GM19397 (cell line): ENCODE measurements around the gene TMEM225B.
"Not testable (repeated sequence)": the region's sequence is repeated elsewhere in the genome, so short reads cannot be mapped to it uniquely, and the experiment has no call there.

ENCODE experiments used
- ATAC-seq: cut with Tn5 transposase; IDR thresholded peaks from one replicate; pipeline ENCODE4 v1.9.1; 2021; ENCODE audit warnings: mild to moderate bottlenecking, moderate library complexity; ENCODE audit not compliant: unreplicated experiment

TMEM225B gene

DNA sequence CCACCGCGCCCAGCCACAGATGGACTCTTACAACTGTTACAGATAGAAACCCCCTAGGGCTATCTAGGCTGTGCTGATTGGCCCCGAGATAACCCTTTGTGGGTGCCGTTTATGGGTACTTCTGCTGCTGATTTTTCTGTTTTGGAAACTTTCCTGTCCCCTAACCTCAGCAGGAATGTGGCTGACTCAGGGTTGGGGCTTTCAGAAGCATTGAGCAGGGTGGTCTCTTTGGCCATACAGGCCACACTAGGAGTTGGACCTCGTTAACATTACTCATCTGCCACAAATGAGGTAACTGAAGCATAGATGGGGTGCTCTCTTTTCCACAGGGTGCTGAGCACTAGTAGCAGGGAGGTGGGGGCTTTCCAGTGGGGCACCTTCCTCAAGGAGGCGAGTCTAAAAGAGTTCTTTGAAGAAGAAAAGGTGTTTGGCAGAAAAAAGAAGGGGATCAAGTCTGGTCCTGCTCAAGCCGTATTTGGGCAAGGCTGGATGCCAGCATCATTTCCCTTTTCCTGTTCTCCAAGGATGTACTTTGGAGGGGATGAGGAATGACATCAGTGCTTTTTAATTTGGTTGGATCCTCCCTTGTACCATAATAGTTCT, 25.1 kb downstream of the TMEM225B start:
- no peak for ATAC-seq

DNA sequence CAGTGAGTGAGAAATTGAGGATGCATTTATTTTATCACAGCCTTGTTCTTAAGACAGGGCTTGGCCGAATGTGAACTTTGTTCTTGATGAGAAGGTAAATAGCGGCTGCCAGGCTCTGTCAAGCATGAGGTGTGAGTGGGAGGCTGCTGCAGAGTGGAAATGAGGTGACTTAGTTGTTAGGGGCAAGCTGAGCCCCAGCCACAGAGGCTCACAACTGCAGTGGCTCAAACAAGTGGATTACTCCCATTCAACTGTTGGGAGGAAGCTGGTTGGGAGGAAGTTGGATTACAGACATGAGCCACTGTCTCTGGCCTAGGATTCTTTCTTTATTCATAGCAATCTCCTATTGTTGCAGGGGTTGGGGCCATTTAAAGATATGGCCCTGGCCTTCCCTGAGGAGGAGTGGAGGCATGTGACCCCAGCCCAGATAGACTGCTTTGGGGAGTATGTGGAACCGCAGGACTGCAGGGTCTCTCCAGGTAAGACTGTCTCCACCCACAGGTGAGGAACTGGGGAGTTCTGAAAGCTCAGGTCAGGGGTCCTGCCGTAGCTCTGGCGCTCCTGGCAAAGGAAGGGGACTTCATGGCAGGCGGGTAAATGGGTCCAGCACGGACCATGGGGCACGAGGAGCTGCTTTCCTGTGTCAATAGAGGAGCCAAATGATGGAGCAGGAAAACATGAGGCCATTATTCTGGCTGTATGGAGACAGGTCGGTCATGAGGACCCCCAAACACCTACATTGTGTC, 25.8 kb downstream of the TMEM225B start:
- no peak for ATAC-seq

DNA sequence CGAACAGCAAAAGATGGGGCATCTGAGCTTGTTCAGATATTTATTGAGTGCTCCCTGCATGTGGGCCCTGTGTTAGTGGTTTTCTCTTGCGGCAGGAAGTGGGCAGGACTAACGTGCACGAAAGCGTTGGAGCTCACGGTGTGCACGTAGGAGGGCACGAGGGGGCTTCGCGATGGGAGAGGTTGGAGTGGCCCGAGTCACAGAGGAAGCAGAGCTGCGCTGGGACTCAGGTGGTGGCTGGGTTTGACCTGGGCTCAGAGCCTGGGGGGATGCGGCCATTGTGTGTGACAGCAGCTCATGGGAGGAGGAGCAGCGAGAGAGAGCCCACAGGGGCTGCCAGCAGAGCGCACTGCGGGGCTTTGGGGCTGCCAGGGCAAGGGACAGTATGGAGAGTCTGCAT, 26.4 kb downstream of the TMEM225B start:
- ATAC-seq: no peak

DNA sequence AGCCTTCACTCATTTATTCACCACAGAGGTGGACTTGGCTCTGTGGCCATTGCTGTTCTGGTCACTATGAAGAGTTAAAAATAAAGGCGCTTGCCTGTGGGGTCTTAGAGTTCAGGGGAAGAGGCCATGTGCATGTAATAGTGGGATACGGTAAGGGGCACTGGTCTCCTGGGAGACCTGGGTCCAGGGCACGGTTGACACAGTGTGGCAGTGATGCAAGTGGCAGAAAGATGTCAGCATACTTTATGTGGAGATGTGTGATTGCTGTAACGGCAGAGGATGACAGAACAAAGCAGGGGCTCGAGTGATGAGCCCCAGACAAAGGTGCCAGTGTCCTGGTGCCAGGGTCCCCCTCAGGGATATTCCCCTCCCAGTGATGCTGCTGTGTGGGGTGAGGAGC, 27.3 kb downstream of the TMEM225B start:
- no peak for ATAC-seq

DNA sequence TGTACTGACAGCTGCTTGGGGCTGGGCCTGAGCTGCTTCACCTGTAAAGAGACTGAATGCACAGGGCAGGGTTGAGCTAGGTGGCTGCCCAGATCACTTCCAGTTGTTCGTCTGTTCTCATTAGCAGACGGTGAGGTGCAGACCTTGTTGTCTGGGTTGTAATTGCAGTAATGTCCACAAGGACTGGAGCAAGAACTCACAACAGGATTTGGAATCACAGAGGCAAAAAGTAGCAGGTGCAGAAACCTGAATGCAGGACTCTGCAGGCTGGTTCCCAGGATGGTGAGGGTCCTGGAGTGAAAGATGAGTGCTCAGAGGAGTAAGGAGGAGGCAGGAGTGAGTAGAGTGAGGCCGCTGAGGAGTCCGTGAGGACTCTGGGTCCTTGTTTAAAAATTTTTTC, 27.9 kb downstream of the TMEM225B start:
- ATAC-seq: no peak

DNA sequence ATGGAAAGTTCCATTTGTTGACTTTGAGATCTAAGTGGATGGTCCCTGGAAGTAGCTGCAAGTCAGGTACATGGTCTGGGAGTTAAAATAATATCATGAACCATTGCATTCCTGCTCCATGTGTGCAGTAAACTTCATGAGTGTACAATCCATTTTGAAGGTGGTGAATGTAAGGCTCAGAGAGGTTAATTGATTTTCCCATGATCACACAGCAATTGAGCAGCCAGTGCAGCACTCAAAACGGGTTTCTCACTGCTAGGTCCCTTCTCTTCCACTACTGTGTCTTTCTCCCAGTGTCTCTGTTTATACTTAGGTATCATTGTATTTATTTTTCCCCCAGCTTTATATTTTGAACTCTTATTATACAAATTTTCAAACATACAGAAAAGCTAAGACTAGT, 28.6 kb downstream of the TMEM225B start:
- ATAC-seq: no peak

DNA sequence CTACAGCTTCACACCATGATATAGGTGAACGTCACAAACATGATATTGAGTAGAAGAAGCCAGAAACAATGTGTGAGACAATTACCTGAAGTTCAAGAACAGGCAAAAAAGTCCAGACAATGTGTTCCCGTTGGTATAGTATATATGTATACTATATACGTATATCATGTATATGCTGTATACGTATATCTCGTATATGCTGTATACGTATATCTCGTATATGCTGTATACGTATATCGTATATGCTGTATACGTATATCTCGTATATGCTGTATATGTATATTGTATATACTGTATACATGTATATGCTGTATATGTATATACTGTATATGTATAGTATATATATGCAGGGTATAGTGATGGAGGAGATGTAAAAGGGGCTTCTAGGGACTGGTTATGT, 29.4 kb downstream of the TMEM225B start:
- ATAC-seq: no peak

DNA sequence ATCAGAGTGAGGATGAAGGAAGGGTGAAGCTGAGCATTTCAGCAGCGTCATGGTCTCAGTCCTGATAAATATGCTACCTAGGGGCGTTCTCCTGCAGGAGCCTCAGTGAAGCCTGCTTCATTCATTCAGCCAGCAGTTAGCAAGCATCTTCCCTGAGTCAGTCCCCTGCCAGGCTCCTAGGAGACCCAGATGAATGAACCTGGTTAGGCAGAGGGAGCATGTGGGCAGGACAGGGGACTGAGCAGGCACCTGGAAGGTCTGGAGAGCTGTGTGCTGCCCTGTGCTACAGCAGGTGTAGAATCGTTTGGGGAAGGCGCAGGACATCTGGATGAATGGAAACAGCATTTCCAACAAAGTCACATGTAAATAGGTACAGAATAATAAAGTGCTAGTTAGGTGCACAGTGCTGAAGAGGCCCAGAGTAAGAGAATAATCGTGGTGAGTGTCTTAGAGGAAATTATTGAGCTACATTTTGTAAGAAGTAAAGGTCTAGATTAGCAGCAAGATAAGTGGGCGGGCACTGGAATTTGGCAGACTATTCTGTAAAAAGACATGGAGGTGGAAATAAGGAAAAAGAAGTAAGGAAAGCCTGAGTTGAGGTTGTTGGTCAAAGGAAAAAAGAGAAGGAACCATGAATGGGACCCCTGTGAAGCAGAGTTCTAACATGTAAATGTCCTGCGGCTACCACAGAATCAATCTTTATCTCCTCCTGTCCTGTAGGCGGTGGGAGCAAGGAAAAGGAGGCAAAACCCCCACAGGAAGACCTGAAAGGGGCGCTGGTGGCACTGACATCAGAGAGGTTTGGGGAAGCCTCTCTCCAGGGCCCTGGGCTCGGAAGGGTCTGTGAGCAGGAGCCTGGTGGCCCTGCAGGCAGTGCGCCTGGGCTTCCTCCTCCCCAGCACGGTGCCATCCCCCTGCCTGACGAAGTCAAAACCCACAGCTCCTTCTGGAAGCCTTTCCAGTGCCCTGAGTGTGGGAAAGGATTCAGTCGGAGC, 30.7 kb downstream of the TMEM225B start:
- no peak for ATAC-seq

DNA sequence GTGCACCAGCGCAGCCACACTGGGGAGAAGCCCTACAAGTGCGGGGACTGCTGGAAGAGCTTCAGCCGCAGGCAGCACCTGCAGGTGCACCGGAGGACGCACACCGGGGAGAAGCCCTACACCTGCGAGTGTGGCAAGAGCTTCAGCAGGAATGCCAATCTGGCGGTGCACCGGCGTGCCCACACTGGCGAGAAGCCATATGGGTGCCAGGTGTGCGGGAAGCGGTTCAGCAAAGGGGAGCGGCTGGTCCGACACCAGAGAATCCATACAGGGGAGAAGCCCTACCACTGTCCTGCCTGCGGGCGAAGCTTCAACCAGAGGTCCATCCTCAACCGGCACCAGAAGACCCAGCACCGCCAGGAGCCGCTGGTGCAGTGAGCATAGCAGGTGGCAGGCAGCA, 31.6 kb downstream of the TMEM225B start:
- no peak for ATAC-seq

DNA sequence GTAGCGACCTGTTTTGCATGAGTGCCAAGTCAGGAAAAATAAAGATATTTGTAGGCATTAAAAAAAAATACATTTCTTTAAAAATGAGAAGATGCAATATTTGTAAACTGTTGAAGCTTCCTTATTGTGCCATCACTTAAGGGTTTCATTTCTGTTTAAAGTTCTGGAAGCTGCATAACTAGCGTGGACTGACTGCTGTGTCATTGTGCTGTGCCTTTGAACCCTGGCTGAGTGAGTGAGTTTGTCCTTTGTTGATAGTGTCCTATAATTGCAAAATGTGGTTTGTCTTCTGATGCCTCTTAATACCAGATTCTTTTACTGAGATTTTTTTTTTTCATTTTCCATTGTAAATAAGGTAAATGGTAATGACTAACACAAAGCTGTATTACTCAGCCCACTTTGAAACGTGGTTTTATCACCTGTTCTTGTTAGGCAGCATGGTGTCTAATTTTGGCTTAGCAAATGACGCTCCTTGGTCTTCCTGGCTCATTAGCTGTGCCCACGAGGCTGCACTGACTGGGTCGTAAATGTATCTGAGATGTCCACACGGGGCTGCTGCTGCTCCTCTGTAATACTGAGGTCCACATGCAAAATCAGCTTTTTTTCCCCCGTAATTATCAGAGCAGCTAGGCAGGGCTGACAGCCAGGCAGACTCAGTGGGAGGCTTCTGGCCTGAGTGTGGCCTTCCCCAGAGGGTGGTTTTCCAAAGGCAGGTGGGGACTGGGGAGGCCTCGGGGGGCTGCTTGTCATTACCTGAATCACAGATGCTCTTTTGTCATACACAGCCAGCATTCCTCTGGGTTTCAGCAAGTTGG, 33.4 kb downstream of the TMEM225B start:
- ATAC-seq: no peak

DNA sequence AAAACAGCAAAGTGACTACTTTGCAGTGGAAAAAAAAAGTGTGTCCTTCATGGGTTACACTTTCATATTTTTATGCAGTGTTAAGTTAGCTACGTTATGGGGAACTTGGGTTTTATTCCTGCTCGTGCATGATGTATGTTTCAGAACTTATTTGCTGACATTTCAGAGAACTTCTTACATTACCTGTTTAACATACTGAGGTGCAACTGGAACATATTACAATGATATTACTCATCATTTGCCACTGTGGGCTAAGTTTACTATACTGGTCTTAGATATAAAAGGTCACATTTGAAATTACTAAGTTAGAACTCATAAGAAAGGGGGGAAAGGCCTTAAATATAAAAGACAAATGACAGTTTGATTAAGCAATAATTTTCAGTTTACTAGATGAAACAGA, 39.3 kb downstream of the TMEM225B start:
- ATAC-seq: not testable (repeated sequence)

DNA sequence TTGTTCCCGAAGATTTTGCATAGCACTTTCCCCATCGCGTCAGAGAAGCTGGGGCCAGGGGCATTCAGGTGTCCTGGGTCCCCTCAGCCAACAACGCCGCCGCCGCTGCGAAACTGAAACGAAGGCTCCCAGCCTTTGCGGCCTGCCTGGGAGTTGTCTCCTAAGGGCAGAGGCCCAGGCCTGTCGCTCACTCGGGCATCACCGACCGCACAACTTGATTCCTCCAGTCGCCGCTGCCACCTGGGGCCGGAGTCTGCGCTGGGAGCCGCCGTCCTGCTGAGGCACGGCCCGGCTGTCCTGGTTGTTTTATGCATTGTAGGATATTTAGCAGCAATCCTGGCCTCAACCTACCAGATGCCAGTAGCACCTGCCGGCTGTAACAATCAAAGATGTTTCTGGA, 40.7 kb downstream of the TMEM225B start:
- no peak for ATAC-seq

DNA sequence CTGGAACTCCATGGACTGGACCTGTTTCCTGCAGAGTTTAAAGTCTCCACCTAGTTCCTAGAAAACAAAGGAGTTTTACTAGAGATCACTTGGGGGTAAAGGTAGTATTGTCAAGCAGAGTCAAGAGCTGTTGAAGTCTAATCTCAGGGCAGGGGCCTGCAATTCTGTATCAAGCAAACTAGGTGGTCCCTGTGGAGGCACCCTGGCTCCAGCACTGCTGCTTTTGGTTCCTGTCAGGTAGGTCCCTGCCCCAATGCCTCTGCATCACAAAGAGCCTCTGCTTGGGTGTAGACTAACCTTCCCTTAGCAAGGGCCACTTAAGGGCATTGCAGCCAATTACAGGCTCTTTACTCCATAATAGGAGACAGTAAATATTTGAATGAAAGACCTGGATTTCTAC, 41.2 kb downstream of the TMEM225B start:
- ATAC-seq: no peak

DNA sequence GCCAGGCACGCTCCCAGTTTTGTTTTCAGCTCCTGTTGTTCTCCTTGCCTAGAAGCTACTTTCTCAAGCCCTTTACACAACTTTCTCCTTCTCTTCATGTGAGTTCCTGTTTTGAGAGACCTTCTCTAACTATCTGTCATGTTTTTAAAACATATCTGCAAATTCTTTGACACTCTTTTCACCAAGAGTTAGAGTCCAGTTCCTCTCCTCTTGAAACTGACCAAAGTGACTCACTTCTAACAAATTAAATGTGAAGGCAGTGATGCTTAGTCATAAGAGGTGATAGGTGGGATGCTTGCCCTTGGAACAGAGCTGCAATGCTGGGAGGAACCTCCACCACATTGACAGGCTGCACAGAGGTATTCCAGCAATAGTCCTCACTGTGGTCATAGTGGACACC, 44.0 kb downstream of the TMEM225B start:
- ATAC-seq: no peak

DNA sequence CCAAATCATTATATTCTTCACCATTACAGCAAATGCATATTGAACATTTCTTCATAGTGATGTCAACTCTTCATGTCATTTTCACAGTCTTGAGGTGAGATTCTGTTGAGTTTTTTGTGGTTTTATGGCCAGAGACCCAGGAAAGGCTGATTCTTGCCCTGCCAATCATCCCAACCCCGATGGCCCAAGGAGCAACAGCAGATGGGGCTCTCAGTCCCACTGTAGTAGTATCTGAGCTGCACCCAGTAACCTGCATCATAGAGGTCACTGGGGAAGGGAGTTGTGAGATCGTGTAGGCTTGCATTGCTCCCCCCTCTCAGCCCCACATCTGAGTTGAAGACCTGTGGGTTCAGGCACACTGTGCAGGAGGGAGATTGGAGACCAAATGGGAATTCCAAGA, 45.4 kb downstream of the TMEM225B start:
- ATAC-seq: no peak

DNA sequence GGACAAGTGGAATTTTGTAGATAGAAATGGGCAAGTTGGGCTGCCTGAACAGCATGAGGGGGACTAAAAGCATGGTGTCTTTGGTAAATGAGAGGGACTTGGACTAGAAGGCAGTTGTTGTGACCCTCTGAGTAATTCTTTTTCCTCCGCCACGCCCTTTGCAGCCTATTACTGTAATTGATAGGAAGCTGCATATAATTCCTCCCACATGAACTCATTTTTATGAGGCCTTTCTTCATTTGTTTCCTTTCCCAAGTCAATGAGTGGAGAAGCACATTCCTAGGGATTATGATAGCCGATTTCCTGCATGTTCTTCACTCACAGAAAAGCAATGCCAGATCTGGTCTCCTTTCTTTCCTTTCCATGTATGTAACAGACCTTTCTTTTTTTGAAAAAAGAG, 46.4 kb downstream of the TMEM225B start:
- no peak for ATAC-seq

DNA sequence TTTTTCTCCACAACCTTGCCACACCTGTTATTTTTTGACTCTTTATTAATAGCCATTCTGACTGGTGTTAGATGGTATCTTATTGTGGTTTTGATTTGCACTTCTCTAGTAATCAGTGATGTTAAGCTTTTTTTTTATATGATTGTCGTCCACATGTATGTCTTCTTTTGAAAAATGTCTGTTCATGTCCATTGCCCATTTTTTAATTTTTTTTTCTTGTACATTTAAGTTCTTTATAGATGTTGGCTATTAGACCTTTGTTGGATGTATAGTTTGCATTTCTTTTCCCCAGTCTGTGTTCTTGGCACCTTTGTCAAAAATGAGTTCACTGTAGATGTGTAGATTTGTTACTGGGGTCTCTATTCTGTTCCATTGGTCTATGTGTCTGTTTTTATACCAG, 47.5 kb downstream of the TMEM225B start:
- no peak for ATAC-seq

DNA sequence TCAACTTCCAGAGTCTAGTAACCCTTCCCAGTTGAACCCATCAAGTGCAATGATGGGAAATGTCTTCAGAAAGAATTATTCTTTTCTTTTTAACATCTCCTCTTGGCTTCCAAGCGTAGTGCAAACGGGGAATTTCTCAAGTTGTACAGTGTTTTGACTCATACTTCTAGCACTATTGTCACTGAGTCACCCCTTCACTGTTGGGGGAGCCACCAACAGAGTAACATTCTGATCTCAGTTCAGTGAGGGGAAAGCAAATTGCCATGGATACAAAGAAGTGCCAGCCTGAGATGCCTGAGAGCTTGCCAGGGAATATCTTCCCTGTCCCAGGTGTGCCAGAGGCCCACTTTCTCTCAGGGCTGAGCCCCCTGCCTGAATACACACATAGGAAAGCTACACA, 50.8 kb downstream of the TMEM225B start:
- no peak for ATAC-seq

DNA sequence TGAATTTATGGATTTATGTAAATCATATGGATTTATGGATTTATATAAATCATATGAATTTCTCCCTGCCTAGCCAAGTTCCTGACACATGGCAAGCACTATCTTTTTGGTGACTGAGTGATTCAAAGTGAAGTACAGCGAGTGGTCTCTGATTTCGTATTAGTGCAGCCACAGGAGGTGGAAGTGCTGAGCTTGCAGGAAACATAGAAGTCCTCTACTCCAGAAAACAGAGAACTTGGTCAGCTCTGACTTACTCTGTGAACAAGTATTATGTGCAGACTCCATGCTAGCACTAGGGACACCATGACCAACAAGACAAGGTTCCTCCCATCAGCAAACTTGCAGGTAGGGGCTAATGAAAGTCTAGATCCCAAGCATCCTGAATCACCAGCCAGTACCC, 53.2 kb downstream of the TMEM225B start:
- ATAC-seq: no peak

DNA sequence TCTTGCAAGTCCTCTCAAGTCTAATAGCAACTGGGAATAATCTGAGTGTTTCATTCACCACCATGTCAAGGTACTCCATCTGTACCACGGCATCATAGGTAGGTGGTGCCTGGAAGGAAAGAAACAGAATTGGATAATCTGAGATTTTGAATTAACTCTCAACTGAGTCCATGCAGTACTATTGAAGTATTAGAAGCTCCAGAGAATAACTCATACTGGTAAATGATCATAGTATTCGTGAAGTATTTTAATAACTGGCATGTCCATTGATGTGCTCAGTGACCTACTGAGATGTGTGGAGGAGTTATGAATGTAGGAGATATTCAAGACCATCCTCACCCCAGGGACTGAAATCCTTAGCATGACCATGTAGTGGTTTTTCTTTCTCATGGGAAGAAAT, 54.6 kb downstream of the TMEM225B start:
- no peak for ATAC-seq

DNA sequence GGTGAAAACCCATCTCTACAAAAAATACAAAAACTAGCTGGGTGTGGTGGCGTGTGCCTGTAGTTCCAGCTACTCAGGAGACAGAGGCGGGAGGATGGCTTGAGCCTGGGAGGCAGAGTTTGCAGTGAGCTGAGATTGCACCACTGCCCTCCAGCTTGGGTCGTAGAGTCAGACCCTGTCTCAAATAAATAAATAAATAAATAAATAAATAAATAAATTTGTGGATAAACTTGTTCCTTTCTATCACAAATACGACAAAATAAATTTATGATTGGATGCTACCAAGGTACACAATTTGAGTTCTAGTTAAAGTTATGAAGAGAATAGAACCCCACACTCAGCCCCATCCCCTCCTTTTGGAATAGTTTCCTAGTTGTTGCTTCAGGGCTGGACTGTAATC, 55.2 kb downstream of the TMEM225B start:
- not testable (repeated sequence) for ATAC-seq
